ENCODE data around the gene NUDC. TPM values are rescaled to one million over a fixed set of nuclear protein-coding genes. Genes with fewer than 3 reads are reported as not detected.

Gene NUDC
- total and polyA plus RNA-seq, 2 of the 13 experiments (the other 11 are each of a cell fraction or from before 2014, with no cell fraction given), result 34.7 to 104 TPM

GRCh38 chr1:26991310-26992116 is 70.0 kb downstream of the NUDC start (continued):
- TF ChIP-seq BCL3 (CRISPR knock-in tag; IDR thresholded peaks at IDR 0.05) (peak; percentile 17; the same call in 1 of the 2 replicates), SMAD1 (CRISPR knock-in tag; IDR thresholded peaks at IDR 0.05; ENCODE audit: borderline replicate concordance, low read depth) (no peak), HNRNPH1 (optimal IDR thresholded peaks at IDR 0.05; ENCODE audit: low read depth, low read length) (peak; percentile 96), CSRNP2 (CRISPR knock-in tag; conservative IDR thresholded peaks at IDR 0.05; ENCODE audit: low read depth) (no peak), PCBP2 (optimal IDR thresholded peaks at IDR 0.05; ENCODE audit: low read depth, low read length, poor library complexity, severe bottlenecking) (no peak), CHD4 (IDR thresholded peaks at IDR 0.05; ENCODE audit: borderline replicate concordance, low read length) (no peak), ZBTB7B (CRISPR knock-in tag; IDR thresholded peaks at IDR 0.05) (no peak), ZNF501 (CRISPR knock-in tag; IDR thresholded peaks at IDR 0.05) (0 out of 2 replicates have a peak, but pooled peaks have one; percentile 13), NONO (IDR thresholded peaks at IDR 0.05) (no peak), NONO (CRISPR knock-in tag; conservative IDR thresholded peaks at IDR 0.05) (peak; percentile 50), ASH2L (IDR thresholded peaks at IDR 0.05; ENCODE audit: insufficient read length, low read depth, low read length) (no peak), NCOA2 (CRISPR knock-in tag; IDR thresholded peaks at IDR 0.05) (peak; percentile 30; the same call in 1 of the 2 replicates), FOXC1 (CRISPR knock-in tag; IDR thresholded peaks at IDR 0.05; ENCODE audit: borderline replicate concordance) (no peak), ZNF781 (CRISPR knock-in tag; IDR thresholded peaks at IDR 0.05; ENCODE audit: borderline replicate concordance, not compliant biosample characterization) (no peak), ZBTB20 (CRISPR knock-in tag; IDR thresholded peaks at IDR 0.05; ENCODE audit: borderline replicate concordance, low read depth) (peak; percentile 15; the same call in 1 of the 2 replicates), MZF1 (CRISPR knock-in tag; IDR thresholded peaks at IDR 0.05; ENCODE audit: borderline replicate concordance) (no peak; the same call in 1 of the 2 replicates), THRA (CRISPR knock-in tag; IDR thresholded peaks at IDR 0.05; ENCODE audit: borderline replicate concordance) (peak; percentile 64; the same call in 1 of the 2 replicates), ZFP82 (CRISPR knock-in tag; IDR thresholded peaks at IDR 0.05; ENCODE audit: borderline replicate concordance) (0 out of 2 replicates have a peak, but pooled peaks have one; percentile 61), HIVEP1 (CRISPR knock-in tag; IDR thresholded peaks at IDR 0.05) (no peak), KLF11 (CRISPR knock-in tag; IDR thresholded peaks at IDR 0.05) (no peak), ZNF207 (IDR thresholded peaks at IDR 0.05; ENCODE audit: borderline replicate concordance) (no peak), HMG20A (CRISPR knock-in tag; IDR thresholded peaks at IDR 0.05; ENCODE audit: borderline replicate concordance) (peak; percentile 52; the same call in 1 of the 2 replicates), ZNF598 (CRISPR knock-in tag; IDR thresholded peaks at IDR 0.05; ENCODE audit: borderline replicate concordance) (0 out of 2 replicates have a peak, but pooled peaks have one; percentile 30)

Data from HepG2 (cell line).